ENCODE measurements around the gene VPS33A.
"Not testable (repeated sequence)": the region's sequence is repeated elsewhere in the genome, so short reads cannot be mapped to it uniquely, and the experiment has no call there.

Gene VPS33A

DNA sequence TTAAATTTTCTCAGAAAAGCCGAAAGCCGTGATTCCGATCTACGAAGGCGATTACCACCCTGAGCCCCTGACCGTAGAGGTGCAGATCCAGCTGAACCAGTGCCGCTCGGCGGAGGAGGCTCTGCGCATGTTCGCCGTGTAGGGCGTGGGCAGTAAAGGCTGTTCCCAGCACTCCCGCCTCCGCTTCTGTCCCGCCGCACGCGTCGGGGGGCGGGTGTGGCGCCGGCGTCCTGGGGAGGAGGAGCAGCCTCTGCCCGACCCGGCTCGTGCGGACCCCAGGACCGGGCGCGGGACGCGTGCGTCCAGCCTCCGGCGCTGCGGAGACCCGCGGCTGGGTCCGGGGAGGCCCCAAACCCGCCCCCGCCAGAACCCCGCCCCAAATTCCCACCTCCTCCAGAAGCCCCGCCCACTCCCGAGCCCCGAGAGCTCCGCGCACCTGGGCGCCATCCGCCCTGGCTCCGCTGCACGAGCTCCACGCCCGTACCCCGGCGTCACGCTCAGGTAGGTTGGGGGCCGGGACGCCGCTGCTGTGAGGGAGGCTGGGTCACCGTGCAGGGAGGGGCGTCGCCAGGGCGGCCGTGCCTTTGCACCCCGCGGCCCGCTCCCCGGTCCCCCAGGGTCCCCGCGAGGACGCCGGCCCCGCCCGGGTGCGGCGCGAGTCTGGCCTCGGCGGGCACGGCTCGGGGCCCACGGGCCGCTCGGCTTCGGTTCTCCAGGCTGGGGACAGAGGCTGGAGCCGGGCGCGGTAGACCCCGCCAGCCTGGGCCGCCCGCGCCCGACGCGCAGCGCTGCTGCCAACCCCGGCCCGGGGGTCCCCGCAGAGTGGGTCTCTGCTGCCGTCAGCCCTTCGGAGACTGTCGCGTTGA, 62.8 kb downstream of the VPS33A start, which contains the start of gene B3GNT4:
TSS of gene B3GNT4 (plus strand) at position 409 of the 866 bp plus-strand sequence. CDS start 910 bp downstream, outside the sequence.
- no peak for DNase-seq

DNA sequence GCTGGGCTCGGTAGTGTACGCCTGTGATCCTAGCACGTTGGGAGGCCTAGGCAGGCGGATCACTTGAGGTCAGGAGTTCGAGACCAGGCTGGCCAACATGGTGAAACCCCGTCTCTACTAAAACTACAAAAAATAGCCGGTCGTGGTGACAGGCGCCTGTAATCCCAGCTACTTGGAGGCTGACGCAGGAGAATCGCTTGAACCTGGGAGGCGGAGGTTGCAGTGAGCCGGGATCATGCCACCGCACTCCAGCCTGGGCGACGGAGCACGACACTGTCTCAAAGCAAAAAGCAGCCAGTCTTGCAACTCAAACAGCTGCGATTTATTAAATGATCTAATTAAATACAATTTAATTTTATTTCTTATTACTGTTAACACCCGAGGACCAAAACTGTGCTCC, 63.5 kb downstream of the VPS33A start:
- not testable (repeated sequence) for DNase-seq

DNA sequence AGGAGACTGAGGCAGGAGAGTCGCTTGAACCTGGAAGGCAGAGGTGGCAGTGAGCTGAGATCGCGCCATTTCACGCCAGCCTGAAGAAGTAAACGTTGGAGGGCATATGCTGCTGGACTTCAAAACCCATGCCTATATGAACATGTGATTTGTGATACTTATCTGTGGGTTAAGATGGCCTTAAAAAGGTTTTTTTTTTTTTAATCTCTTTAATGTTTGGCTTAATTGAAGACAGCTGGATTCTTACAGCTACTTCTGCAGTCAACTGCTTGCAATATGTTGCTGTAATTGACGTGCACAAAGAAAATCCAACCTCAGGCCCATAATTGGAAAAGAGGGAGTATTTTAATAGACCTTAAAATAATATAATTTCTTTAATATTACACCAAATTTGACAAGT, 64.3 kb downstream of the VPS33A start:
- DNase-seq: peak; percentile 67

DNA sequence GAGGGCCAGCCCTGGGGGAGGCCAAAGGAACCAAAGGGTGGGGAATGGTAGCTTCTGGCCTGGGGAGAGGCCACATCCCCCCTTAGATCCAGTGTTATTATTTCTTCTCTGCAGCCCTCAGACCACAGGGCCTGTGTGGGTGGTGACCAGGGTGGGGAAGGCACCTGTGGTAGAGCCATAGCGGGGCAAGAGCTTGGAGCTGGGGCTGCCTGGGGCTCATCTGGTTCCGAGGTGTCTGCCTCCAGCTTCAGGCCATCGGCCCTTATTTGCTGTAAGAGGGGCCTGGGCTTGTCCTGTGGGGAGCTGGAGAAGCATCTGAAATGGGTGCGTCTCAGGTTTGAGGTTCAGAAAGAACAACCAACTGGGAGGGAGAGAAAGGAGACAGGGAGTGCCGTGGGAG, 64.9 kb downstream of the VPS33A start:
- DNase-seq: no peak

DNA sequence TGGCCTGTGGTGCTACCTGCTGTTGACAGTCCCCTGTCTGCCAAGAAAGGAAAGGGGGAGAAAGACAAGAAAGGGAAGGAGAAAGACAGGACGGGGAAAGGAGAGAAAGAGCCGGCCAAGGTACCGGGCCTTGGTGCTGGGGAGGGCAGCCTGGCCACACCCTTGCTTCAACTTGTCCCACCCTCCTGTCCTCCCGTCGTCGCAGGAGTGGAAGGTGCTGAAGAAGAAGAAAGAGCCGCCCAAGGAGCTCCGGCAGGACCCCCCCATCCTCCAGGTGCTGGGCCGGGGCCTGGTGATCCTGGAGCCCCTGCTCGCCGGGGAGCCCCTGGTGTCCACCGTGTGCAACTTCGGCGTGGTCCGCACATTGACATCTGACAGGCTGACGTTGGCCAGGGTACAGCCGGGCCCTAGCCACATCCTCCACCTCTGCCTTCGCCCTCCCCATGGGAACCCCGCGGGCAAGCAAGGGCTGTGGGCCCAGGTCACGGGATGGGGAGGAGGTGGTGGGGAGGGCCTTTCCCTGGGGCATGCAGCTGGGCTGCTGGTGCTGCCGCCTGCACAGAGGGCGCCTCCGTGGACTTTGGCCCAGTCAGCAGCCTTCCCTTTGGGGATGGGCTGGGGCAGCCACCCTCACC, 65.6 kb downstream of the VPS33A start:
- DNase-seq: no peak

DNA sequence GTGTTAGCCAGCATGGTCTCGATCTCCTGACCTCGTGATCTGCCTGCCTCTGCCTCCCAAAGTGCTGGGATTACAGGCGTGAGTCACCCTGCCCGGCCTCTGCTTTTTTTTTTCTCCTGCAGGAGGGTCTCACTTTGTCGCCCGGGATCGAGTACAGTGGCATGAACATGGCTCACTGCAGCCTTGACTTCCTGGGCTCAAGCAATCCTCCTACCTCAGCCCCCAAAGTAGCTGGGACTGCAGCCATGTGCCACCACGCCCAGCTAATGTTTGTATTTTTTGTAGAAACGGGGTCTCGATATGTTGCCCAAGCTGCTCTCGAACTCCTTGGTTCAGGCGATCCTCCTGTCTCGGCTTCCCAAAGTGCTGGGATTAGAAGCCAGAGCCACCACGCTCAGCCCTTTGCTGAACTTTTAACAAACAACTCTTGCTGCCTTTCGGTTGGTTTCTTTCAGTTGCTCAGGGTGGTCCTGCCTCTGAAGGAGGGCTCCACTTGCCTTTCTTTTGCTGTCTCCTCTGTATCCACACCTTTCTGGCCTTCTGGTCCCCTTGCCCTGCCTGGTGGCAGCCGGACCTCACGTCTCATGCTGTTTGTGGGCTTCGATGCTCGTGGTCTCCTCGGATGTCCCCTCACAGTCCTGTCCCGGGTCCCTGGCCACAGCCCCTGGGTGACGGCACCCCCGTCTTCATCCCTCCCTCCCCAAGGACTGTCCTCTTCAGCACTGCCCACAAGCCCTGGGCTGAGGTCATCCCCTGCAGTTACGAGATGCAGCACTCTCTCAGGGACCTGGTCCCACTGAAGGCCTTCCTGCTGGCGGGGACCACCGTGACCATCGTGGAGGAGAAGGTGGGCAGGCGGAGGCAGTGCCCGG, 66.6 kb downstream of the VPS33A start:
- no peak for DNase-seq

DNA sequence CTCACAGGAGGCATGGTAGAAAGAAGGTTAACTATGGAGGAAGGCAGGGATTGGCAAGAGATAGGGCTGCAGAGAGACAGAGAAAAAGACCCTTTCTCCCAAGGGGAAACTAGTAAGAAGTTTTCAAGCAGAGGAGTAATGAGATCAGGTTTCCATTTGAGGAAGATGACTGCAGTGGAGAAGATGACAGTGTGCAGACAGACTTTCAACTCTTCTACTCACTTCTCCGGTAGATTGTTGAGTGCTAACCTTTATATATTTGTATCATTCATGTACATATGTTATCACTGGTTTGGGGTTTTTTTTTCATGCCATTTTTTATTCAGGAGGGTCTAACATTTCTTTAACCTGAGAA, 68.7 kb downstream of the VPS33A start:
- no peak for DNase-seq

DNA sequence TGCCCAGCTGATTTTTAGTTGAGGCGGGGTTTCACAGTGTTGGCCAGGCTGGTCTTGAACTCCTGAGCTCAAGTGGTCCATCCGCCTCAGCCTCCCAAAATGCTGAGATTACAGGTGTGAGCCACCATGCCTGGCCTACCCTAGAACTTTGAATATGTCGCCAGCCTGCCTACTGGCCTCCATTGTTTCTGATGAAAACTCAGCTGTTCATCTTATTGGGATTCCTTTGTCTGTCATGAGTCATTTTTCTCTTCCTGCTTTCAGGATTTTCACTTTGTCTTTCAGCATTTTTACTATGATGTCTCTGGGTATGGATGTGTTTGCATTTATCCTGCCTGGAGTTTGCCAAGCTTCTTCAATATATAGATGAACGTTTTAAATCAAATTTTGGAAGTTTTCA, 70.9 kb downstream of the VPS33A start:
- DNase-seq: no peak

DNA sequence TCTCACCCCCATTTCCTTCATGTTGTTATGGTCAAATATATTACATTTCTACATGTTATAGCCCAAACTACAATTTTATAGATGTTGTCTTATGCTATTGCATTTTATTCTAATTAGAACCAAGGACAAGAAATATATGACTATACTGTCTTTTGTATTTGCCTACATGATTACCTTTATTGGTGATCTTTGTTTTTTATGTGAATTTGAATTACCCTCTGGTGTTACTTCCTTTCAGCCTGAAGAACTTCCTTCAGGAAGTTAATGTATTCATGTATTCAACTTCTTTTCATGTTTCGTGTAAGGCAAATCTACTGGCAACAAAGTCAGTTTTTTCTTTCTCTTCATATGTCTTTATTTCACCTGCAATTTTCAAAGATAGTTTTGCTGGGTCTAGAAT, 71.5 kb downstream of the VPS33A start:
- no peak for DNase-seq

DNA sequence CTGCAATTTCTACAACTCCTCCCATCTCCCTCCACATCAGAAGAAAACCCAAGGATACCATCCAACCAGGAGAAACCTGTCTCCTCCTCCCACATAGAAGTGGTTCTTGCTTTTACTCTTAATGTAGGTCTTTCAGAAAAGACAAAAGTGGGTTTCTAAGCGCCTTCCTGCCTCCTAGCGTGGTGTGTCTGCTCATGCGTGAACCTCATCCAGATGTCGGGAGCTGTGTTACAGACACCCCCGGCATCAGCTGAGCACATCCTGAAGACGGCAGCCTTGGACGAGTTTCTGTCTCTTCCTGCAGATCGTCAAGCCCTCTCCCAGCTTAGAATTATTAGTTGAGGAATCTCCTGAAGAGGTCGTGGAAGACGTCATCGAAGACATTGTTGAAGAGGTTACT, 73.9 kb downstream of the VPS33A start:
- no peak for DNase-seq

DNA sequence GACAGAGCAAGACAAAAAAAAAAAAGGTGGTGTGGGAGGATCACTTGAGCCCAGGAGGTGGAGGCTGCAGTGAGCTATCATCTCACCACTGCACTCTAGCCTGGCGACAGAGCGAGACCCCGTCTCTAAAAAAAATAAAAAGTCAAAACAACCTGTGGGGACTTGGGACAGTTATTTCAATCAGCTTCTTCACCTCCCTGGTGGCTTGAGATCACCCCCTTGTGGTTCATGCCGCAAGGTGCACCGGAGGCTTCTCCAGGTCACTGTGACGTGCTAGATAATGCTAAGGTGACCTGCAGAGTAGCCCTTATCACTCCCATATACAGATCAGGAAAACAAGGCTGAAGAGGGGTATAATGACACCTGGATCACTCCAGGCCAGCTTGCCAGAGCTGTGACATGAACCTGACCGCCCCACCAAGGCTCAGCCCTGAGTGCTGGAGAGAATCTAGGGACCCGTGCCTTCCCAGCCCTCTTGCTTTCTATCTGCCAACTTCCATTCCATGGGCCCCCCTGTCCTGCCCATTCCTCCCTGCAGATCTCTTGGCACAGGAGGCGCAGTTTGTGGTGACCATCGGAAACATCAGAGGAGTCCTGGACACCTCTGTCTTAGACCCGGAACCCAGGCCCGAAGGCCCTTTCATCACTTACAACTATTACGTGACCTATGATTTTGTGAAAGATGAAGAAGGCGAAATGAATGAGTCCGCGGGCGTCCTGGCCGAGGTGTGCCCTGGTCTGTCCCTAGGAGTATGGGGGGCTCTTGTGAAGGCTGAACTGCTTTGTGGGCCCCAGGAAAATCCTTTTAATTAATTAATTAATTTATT, 75.2 kb downstream of the VPS33A start:
- no peak for DNase-seq

DNA sequence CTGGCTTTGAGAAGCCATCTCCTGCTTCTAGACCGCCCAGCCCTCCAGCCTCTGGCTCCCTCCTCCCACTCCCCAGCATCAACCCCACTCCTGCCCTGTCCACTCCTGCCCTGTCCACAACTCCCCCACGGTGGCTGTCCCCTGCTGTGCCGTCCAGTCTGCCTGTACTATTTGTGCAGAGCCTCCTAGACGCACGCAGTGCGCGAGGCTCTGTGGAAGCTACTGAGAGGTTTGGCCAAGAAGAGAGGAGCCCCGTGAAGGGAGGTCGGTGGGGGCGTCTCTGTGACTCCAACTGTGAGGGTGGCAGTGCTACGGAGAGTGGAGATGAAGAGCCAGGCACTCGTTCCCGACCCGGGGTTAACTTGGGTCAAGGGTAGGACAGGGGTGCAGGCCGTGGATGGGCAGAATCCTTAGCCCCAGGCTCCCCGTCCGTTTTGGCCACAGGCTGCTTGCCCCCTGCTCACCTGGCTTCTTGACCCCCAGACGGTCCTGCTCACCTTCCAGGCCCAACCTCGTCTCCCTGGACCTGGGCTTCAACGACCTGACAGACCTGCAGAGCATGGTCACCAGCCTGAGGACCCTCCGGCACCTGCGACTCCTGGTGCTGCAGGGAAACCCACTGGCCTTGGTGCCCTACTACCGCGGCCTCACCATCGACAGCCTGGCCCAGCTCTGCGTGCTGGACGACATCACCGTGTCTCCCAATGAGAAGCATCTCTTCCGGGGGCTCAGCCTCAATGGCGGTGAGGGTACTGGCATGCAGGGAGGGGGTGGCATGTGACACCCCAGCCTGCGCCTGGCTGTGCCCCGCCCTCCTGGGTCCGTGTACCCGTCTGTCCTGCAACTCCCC, 76.4 kb downstream of the VPS33A start:
- no peak for DNase-seq

DNA sequence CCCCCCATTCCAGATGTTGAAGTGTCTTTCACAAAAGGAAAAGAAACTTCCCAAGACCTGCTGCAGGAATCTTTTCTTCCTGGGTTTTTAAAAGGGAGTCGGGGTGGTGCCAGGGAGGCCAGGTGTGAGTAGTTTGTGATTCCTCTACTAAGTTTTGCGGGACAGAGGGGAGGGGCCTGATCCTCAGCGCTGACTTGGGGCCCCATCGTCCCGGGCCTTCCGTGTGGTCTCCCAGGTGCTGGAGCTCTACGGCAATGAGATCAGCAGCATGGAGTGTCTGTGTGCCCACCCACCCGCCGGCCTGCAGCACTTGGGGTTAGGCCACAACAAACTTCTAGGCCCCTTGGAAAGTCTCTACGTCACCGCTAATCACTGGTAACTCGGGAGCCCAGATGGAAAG, 78.8 kb downstream of the VPS33A start:
- no peak for DNase-seq

DNA sequence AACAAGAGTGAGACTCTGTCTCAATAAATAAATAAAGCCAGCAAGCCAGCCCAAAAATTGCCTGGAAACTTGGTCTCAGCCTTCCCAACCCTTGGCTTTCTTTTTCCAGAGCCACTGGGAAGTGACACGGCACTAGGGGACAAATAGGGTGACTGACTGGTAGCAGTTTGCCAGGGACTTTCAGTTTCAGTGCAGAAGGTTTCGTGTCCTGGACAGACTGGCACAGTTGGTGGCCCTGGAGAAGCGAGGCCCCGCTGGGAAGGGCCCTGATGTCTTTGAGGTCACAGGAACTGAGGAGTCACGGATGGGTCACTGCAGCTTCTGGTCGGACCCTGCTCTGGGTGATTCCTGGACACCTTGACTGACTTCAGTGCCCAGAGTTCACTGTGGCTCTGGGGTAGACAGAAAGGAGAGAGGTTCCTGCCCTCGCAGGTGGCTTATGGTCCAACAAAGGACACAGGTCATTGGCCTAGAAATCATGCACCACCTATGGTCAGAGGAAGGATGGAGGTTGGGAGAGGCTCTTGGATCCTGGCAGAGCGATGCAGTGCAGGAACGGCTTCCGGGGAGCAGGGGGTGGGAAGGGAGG, 80.7 kb downstream of the VPS33A start:
- no peak for DNase-seq

DNA sequence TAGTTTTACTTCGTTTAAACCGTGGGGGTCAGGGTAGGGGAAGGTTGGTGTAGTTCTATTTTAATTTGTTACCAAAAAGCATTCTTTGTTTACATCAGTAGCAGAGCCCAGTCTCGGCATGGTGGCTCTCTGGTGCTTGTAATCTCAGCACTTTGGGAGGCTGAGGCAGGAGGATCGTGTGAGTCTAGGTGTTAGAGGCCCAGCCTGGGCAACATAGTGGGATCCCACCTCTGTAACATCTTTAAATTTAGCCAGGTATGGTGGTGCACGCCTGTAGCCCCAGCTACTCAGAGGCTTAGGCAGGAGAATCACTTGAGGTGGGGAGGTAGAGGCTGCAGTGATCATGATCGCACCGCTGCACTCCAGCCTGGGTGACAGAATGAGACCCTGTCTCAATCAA, 81.2 kb downstream of the VPS33A start:
- DNase-seq: no peak

DNA sequence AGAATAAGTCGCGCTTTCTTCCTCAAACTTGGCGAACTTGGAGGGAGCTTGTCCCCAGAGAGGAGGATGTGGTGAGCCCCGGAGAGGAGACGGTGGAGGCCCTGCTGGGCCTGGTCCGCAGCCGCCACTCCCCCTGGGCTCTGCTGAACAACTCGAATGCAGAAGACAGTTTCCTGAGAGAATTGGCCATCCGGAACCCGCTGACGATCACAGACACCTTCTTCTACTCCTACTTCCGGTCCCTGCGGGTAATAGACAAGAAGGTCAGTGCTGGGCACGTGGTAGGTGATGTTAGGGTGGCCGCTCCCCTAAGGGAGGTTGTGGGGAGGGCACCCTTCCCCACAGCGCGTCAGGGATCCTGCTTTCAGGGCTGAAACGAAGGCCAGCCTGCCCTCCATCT, 81.8 kb downstream of the VPS33A start:
- DNase-seq: no peak

DNA sequence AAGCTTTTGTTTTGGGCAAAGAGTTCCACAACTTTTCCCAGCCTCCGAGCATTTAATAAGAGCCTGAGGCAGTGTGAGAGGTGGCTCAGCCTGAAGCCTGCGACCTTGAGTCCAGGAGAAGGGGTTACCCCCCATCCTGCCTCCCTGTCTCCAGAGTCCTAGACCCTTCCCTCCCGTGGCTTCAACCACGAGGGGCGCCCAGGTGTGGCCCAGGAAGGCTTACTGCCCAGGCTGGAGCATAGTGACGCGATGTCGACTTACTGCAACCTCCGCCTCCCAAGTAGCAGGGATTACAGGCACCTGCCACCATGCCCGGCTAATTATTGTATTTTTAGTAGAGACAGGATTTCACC, 82.7 kb downstream of the VPS33A start:
- no peak for DNase-seq

DNA sequence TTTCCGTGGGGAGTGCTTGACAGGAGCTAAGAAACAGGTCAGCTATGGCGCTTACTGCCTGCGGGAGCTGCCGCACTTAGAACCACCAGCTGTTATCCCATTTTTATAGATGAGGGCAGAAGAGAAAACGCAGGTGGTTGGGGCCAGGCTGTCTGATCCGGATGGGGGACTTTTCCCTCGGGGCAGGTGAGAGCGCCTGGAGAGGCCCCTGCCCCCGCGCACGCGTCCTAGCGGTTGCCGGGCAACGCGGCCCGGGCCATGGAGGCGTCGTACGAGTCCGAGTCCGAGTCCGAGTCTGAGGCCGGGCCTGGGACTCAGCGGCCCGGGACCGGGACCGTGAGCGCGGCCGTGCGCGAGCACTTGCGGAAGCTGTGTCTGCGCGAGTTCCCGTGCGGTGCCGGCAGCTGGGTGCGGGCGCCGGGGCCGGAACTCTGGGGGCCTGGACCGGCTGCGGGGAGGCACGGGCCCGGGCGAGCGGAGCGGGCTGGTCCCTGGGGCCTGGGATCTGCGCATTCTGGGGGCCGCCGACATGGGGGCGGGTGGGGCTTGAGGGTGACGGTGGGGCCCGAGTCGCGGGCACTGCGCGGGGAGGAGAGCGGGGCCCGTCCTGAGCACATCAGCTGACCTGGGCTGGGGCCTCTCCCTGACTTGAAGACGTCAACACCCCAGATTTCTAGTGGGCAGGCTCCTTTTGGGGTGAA, 83.3 kb downstream of the VPS33A start, which contains the start of gene LRRC43:
TSS of gene LRRC43 (plus strand) at position 237 of the 701 bp plus-strand sequence. CDS start at position 259, 22 bp downstream.
- DNase-seq: peak; percentile 89
